HG03558 (cell line): Measurements from ENCODE around the gene ZDHHC4.
"Not testable (repeated sequence)": the region's sequence is repeated elsewhere in the genome, so short reads cannot be mapped to it uniquely, and the experiment has no call there.

Source experiments
- ATAC-seq: cut with Tn5 transposase; IDR thresholded peaks from one replicate; pipeline ENCODE4 v1.9.1; 2021; ENCODE audit warnings: moderate number of reproducible peaks; ENCODE audit not compliant: unreplicated experiment; ENCODE audit errors: extremely low read depth

The ZDHHC4 gene

DNA sequence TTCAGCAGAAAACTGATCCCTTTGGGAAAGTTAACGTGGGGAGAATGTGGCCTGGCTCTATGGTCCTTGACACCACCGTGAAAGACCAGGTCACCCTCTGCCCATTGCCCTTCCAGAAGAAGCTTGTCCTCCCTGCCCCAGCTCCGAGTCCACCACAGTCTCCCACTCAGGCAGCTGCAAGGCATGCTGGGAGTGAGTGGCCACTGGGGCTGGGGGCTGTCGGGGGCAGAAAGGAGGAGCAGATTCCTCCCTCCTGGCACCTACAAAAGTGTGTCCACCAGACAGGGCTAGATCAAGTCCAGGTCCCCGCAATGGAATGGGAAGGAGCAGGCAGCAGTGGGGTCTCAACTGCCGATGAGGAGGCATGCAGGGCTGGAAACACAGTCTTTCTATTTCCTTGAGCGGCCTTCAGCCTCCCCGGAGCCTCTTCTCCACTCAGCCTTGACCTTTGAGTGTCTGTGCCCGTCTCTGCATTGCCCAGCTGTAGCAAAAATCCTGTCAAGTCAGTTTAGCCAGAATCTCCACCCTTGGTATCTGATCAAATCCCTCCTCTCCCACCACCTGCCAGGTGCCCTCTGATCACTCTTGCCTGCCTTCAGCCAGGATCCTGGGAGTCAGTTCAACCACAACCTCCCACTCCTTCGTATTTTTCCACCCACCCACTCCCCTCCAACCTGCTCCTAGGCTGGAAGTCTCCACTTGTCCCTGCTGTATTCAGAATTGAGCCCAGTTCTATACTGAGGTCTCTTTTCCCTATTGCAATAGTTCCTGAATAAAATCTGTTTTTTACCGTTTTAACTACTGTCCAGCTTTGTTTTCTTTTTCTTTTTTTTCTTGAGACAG is 53.0 kb downstream of the ZDHHC4 start:
- ATAC-seq, result no peak

DNA sequence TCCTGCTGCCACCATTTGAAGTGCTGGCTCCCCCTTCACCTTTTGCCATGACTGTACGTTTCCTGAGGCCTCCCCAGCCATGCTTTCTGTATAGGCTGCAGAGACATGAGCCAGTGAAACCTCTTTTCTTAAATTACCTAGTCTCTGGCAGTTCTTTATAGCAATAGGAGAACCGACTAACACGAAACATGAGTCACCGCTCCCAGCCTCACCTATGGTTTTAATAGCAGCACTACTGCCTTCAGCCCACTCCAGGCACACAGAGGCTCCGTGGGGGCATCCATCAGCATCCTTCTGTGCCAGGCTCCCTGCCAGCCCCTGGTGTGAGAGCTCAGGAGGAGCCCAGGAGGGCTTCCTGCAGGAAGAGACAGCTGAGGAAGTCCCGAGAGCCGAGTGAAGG is 54.4 kb downstream of the ZDHHC4 start:
- ATAC-seq, result no peak

DNA sequence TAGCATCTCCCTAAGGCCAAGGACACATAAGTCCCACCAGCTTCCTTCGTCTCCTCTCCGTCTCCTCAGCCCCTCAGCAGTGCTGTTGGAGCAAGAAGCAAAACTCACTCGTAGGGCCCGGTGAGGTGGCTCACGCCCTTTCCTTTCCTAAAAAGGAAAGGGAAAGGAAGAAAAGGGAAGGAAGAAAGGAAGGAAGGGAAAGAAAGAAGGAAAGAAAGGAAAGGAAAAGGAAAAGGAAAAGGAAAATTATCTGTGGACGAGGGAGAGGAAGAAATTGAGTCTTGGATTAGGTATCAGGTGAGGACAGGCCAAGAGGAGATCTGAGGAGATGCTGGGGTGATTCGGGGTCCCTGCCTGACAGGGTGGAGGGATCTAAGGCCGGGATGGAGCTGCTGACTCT is 56.8 kb downstream of the ZDHHC4 start:
- no peak for ATAC-seq

DNA sequence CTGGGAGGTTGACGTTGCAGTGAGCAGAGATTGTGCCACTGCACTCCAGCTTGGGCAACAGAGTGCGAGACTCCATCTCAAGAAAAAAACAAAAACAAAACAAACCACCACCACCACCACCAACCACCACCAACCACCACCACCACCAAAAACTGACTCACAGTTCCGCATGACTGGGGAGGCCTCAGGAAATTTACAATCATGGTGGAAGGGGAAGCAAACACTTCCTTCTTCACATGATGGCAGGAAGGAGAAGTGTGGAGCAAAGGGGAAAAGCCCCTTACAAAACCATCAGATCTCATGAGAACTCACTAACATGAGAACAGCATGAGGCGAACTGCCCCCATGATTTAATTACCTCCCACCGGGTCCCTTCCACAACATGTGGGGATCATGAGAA is 57.7 kb downstream of the ZDHHC4 start:
- not testable (repeated sequence) for ATAC-seq

DNA sequence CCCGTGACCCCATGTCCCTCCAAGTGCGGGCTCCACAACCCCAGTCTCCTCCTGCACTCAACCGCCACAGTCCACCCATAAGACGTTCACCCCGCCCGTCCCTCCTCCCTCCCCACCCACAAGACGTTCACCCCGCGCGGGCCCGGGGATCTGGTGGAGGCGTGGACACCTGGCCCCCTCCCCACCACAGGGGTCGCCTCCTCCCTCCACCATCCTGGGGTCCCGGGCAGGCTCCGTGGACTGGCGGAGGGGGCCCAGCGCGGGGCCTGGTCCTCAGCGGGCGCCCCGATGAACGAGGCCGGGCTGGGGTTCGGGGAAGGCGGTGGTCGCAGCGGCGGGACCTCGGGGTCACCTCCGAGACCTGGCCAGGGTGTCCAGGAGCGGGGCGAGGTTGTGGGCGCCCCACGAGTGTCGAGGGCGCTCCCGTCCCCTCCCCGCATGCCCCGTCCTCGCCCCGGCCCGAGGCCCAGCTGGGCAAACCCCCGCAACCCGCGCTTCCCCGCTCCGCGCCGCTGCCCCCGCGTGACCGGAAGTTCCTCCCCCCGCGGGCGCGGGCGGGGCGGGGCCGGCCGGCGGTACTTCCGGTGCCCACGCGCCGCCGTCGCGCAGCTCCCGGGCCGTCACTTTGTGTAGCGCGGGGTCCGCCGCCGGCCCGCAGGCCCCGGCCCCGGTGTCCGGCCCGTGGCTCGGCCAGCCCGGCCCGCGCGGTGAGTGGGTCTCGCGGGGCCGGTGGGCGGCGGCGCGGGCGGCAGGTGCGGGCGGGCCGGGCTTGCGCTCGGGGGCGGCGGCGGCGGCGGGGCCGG is 59.7 kb downstream of the ZDHHC4 start, which contains the start of gene ZNF316:
Gene ZNF316 (plus strand): TSS at position 578 of the 803 bp plus-strand sequence. CDS start 5,092 bp downstream, outside the sequence.
- ATAC-seq, result peak; percentile 51

DNA sequence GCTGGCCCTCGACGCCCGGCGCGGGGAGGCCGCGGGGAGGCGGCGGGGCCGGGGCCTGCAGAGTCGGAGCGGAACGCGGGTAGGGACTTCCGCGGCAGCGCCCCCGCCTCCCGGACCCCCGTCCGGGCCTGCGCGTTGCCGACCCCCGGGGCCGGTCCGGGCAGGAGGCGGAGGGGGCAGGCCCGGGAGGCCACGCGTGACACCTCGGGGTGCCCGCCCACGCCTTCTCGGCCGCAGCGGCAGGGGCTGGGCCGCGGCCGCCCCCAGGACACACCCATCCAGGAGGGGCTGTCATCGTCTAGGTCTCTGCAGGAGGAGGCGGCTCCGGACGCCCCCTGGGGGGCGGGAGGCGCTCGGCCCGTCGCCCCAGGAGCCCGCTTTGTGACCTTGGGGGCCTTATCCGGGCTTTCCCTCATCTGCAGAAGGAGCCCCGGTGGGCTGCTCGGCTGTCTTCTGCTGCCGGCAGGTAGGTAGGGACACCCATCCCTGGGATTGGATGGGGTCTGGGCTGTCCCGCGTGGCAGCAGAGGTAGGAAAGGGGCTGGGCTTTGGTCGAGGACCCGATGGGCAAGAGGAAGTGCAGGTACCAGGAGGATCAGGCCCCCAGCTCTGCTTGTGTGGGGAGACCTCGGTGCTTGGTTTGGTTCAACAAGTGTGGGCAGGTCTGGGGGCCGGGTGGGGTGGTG is 60.4 kb downstream of the ZDHHC4 start:
- ATAC-seq, result peak; percentile 60
